Calu3 (cell line): ENCODE results near the gene DOHH. TPM values are rescaled to one million over a fixed set of nuclear protein-coding genes. Genes with fewer than 3 reads are reported as not detected.

ENCODE experiments used
- BruUV-seq: library from RNA; stranded (reverse); fragments of 400-500 nt; replicated peaks from 2 replicates; lab custom pipeline; 2021; lab: Mats Ljungman, UMichigan
- CTCF ChIA-PET: fragments of 300-600 bp; sonication (Branson Sonifier 250); formaldehyde crosslinking; loops from one replicate; lab custom pipeline; 2022; ENCODE audit warnings: antibody characterized with exemption; lab: Charles Lee
- DNase-seq: peaks from one replicate; pipeline ENCODE4 v3.0.0; 2022
- H3K27ac Mint-ChIP-seq: one replicate; pipeline ENCODE4 v1.8.0; 2022; ENCODE audit warnings: mixed read lengths; ENCODE audit not compliant: unreplicated experiment
- H3K27me3 Mint-ChIP-seq: one replicate; pipeline ENCODE4 v1.8.0; 2022; ENCODE audit warnings: mixed read lengths; ENCODE audit not compliant: unreplicated experiment
- H3K36me3 Mint-ChIP-seq: one replicate; pipeline ENCODE4 v1.8.0; 2022; ENCODE audit warnings: mild to moderate bottlenecking, moderate library complexity, mixed read lengths; ENCODE audit not compliant: insufficient read depth, unreplicated experiment
- H3K4me1 Mint-ChIP-seq: one replicate; pipeline ENCODE4 v1.8.0; 2022; ENCODE audit warnings: mild to moderate bottlenecking, low read depth, mixed read lengths; ENCODE audit not compliant: unreplicated experiment
- H3K4me3 Mint-ChIP-seq: one replicate; pipeline ENCODE4 v1.8.0; 2022; ENCODE audit warnings: mild to moderate bottlenecking, low read depth, moderate library complexity, mixed read lengths; ENCODE audit not compliant: unreplicated experiment
- H3K9me3 Mint-ChIP-seq: one replicate; pipeline ENCODE4 v1.8.0; 2022; ENCODE audit warnings: low read depth, mixed read lengths; ENCODE audit not compliant: unreplicated experiment
- CTCF ChIP-seq: fragments of 200-600 bp; IDR thresholded peaks from one replicate; pipeline ENCODE4 v1.8.0; 2022; ENCODE audit warnings: antibody characterized with exemption; ENCODE audit not compliant: unreplicated experiment
- intact Hi-C: fragments of 100-400 bp; cut with micrococcal nuclease; formaldehyde crosslinking; loops from one replicate; pipeline ENCODE4 v1.10.0; 2022; ENCODE audit not compliant: unreplicated experiment
- total RNA-seq: library from RNA; stranded (reverse); gene quantifications from 2 replicates; pipeline ENCODE4 v1.2.3, GENCODE V29; 2022

DOHH gene
- total RNA-seq, 1 experiment from 2014 or later = 11.6 TPM

- CTCF ChIA-PET = no interaction called here
- intact Hi-C loops = no loop called here
- H3K4me3 Mint-ChIP-seq = no peak overlapping the region
- H3K9me3 Mint-ChIP-seq = no peaks in the 10 kb centered on the region
- no TSS peak for BruUV-seq
- no peak overlapping the region for H3K27ac Mint-ChIP-seq
- TF ChIP-seq CTCF = no peak
- no peak for DNase-seq
- no peaks in the 10 kb centered on the region for H3K4me1 Mint-ChIP-seq
- no peaks in the 10 kb centered on the region for H3K27me3 Mint-ChIP-seq
- H3K36me3 Mint-ChIP-seq = peaks cover 19% of the 10 kb centered on the region
These were observed 23.0 kb upstream of the DOHH start for GRCh38 chr19:3523361-3524077.

- Mint-ChIP-seq H3K36me3 (peaks cover 19% of the 10 kb centered on the region), H3K27ac (no peak overlapping the region)
- no peak for TF ChIP-seq CTCF
These were observed 22.2 kb upstream of the DOHH start for GRCh38 chr19:3522421-3523360.

GRCh38 chr19:3521104-3521445, 20.6 kb upstream of the DOHH start:
- Mint-ChIP-seq H3K9me3 (no peaks in the 10 kb centered on the region), H3K4me1 (no peaks in the 10 kb centered on the region), H3K27me3 (no peaks in the 10 kb centered on the region), H3K27ac (no peak overlapping the region), H3K36me3 (peaks cover 19% of the 10 kb centered on the region), H3K4me3 (no peak overlapping the region)
- CTCF ChIA-PET = no interaction called here
- TF ChIP-seq CTCF = no peak
- DNase-seq = no peak
- intact Hi-C loops = no loop called here
- no TSS peak for BruUV-seq

More at GRCh38 chr19:3522421-3523360, 22.2 kb upstream of the DOHH start:
- no peaks in the 10 kb centered on the region for H3K9me3 Mint-ChIP-seq
- intact Hi-C loops = no loop called here
- H3K4me1 Mint-ChIP-seq = no peaks in the 10 kb centered on the region
- no peak overlapping the region for H3K4me3 Mint-ChIP-seq
- H3K27me3 Mint-ChIP-seq = no peaks in the 10 kb centered on the region
- DNase-seq = no peak
- CTCF ChIA-PET = interaction anchor here (1.0 kb wide), 1 partner anchor 22 kb away, joined by 3 read pairs; no protein-coding TSS in a partner anchor
- no TSS peak for BruUV-seq

- intact Hi-C loops = no loop called here
- BruUV-seq = no TSS peak
- Mint-ChIP-seq H3K9me3 (no peaks in the 10 kb centered on the region), H3K4me1 (no peaks in the 10 kb centered on the region), H3K36me3 (peaks cover 19% of the 10 kb centered on the region), H3K27ac (no peak overlapping the region), H3K27me3 (no peaks in the 10 kb centered on the region), H3K4me3 (no peak overlapping the region)
- no peak for TF ChIP-seq CTCF
- CTCF ChIA-PET = no interaction called here
- DNase-seq = no peak
These were observed 20.0 kb upstream of the DOHH start for GRCh38 chr19:3520166-3521103.
